GM18508 (cell line): ENCODE results near the gene CSN3.
"Not testable (repeated sequence)": the region's sequence is repeated elsewhere in the genome, so short reads cannot be mapped to it uniquely, and the experiment has no call there.

Experiments
- ATAC-seq: cut with Tn5 transposase; IDR thresholded peaks from one replicate; pipeline ENCODE4 v1.9.1; 2021; ENCODE audit warnings: moderate number of reproducible peaks; ENCODE audit not compliant: insufficient read depth, unreplicated experiment

The CSN3 gene

GRCh38 chr4:70242297-70242696, at the start of gene CSN3:
CSN3 (plus strand) TSS chr4:70242597; CDS start chr4:70244820, 2,223 bp downstream.
- not testable (repeated sequence) for ATAC-seq

- ATAC-seq = no peak
Measured at GRCh38 chr4:70192895-70193294, 49.5 kb upstream of the CSN3 start.

DNA sequence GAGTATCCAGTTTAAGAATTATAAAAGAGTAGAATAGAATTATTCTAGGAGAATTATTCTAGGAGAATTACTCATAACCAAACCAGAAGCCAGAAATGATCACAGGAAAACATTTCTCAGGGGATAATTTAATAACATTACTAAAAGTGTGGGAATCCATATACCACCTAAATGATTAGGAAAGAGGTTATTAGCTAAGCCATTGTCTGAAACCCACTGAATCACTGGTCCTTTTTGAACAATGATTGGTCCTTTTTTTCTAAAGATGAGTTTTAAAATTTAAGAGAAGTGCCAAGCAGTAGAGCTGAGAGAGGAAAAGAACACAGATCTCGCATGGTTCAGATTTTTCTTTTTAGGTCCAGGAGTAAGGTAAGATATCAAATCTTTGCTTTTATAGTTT, 47.0 kb upstream of the CSN3 start, which contains the start of gene ODAM:
TSS of gene ODAM (plus strand) at position 301 of the 400 bp plus-strand sequence. CDS start 819 bp downstream, outside the sequence.
- no peak for ATAC-seq

DNA sequence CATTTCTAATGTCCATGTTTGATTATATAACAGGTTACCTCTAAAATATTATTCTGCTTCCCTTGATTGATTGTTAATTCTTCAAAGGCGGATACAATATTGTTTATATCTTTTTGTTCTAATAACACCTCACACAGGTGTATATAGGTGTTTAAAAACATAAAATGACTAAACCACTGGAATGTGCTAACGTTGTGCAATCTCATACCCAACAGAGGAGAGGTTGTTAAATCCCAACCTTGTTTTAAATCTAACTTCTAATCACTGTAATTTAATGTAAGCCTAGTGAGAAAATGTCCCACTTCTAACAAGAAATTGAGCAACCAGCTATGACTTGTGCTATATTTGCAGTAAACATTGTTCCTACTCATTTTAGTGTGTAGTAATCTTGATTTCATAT, 45.5 kb upstream of the CSN3 start:
- ATAC-seq = no peak

DNA sequence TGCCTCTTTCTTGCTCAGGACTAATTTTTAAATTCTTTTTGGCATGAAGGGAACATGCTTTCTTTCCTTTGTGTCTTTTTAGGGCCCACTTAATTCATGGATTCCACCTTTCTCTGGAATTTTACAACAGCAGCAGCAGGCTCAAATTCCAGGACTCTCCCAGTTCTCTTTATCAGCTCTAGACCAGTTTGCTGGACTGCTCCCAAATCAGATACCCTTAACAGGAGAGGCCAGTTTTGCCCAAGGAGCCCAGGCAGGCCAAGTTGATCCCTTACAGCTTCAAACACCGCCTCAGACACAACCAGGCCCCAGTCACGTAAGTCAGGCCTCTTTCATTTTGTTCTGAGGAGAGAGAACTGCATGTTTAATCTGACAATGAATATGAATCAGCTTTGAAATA, 44.6 kb upstream of the CSN3 start:
- no peak for ATAC-seq

DNA sequence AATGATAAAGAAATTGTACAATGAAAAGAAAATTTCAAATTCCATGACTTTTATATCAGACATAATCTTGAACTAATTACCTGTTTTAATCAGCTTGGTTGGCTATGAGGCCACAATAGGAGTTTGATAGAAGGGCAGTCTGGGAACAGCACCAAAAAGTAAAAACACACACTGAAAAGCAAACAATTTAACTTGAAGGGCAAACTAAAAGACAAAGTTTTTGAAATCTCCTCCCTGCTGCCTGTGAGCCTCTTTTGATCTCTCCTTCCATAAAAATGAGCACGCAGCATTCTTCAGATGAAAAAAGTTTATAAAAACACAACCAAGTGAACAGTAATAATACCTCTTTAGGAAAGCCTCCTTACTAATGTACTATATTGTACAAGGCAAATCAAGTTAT, 38.8 kb upstream of the CSN3 start:
- ATAC-seq = no peak

GRCh38 chr4:70212752-70213151, 29.6 kb upstream of the CSN3 start:
- not testable (repeated sequence) for ATAC-seq

GRCh38 chr4:70216109-70216508, 26.3 kb upstream of the CSN3 start:
- not testable (repeated sequence) for ATAC-seq

DNA sequence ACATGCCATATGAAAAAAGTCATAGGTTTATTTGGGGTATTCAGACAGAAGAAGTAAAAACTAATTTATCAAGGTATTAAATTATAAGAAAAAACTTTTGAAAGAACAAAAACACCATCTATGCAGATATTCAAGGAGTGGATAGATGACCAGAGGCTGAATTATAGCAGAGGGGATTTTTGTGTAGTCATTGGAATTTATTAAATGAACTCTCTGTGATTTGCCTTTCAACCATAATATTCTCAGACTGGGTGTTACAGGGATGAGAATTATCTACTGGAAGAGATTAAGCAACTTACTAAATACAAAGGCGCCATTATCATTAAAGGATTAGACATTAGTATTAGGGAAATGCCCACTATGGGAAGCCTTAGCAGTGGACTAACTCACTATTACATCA, 25.8 kb upstream of the CSN3 start:
- ATAC-seq = not testable (repeated sequence)

- ATAC-seq = not testable (repeated sequence)
Measured at GRCh38 chr4:70221389-70221788, 21.0 kb upstream of the CSN3 start.

DNA sequence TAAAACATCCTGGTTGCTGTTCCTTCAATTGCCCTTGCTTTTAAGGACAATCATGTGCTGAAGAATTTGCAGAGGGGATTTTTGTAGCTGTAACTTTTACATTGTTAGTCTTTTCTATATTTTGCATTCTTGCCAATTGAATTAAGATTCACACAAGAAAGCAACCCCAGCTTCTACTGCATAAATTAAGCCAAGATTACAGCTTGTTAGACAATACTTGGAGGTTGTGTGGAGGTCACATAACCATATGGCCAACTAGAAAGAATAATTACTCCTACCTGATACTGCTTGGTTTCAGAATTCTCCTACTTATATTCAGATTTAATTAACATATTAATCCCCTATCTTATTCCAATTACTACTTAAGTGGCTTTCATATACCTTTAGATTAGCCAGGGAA, 20.6 kb upstream of the CSN3 start:
- not testable (repeated sequence) for ATAC-seq

GRCh38 chr4:70225824-70226223, 16.6 kb upstream of the CSN3 start, which contains the start of gene FDCSP:
FDCSP (plus strand) TSS chr4:70226124; CDS start chr4:70231195, 5,071 bp downstream.
- ATAC-seq = no peak

DNA sequence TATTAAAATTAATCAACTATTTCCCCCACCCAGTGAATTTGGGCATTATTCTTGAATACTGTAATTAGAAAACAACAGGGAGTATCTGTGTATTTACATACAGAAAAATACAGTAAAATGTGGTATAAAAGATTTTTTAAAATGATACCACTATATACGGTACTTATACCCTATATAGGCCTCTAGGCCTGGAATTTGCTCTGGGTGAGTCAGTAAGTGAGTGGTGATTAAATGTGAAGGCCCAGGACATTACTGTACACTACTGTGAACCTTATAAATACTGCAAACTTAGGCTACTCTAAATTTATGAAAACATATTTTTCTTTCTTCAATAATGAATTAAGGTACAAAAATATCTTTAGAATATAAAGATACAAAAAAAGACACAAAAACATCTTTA, 6.3 kb upstream of the CSN3 start:
- no peak for ATAC-seq

DNA sequence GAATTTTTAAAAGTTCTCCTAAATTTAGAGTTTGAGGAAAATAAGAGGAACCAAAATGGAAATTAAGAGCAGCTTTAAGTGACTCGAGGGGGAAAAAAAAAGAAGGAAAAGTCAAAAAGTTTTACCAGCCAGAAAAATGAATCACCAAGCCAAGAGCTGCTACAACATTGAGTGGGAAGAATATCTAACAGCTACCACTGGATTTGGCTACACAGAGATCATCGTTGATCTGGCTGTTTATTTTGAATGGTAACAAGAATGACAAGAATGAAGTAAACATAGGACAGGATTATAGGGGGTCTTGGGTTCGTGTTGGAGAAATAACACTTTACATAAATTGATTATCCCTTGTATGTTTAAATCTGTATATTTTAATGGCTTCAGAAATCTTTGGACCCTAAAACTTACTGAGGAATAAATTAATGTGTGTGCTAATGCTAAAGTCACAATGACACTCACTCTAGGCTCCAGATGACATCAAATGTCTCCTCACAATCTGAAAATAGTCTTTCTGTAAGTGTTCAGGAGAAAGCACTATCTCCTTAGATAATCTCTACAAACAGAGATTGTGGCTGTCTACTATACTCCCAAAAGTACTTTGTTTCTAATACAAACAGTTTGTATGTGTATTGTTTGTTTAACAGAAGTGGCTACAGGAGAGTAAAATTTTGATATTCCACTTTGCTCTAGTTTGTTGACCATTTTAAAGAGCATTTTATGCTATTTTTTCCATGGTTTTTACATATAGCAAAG, 3.1 kb upstream of the CSN3 start:
- no peak for ATAC-seq

DNA sequence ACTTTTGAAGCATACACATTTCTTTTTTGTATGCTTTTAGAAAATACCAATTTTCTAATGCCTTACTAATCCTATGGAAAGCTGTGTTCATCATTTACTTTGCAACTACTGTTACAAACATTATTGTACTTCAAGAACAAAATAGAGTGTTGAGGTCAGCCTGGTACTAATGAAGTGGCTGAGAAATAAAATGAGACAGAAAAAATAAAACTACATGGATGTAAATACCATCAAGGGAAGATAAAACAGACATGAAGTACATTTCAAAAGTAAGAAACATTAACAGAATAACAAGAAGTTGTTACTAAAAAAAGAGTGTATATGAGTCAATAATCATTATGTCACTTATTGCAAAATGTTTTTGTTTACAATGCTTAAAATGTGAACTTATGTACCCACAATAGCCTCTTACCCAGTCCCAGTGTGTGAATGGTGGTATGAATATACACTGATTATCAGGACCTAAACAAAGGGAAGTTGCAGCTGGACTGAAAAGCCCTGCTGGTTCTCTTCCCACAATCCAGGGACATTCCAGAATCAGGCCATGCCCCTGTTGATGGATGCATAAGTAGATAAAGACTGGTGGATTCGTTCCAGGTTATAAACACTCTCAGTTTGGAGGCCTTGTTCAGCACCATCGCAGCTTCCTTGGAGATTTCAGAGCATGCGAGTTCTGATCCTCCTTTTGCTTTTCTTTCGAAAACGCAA, 2.4 kb upstream of the CSN3 start:
- no peak for ATAC-seq

GRCh38 chr4:70243091-70243490, 694 bp downstream of the CSN3 start:
- no peak for ATAC-seq

GRCh38 chr4:70251250-70251944, 9.0 kb downstream of the CSN3 start:
- ATAC-seq = no peak

GRCh38 chr4:70251945-70252277, 9.5 kb downstream of the CSN3 start:
- no peak for ATAC-seq

GRCh38 chr4:70269674-70270073, 27.3 kb downstream of the CSN3 start:
- ATAC-seq = no peak

DNA sequence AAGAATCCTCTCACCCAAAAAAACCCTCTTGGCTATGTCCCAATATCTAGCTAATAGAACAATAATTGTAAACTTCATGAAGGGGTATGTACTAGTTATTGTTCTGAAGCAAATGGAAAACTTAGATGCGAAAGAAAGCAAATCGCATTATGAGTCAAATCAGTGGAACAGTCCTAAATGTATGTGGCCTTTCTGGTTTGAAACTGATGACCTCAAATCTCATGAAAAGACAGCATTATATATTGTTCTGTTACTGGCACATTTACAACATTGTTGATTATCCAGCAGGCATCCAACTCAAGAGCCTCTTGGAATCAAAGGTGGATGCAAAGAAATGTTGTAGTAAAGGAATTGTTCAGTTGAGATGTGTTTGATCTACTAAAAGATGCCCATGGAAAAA, 34.7 kb downstream of the CSN3 start:
- no peak for ATAC-seq

DNA sequence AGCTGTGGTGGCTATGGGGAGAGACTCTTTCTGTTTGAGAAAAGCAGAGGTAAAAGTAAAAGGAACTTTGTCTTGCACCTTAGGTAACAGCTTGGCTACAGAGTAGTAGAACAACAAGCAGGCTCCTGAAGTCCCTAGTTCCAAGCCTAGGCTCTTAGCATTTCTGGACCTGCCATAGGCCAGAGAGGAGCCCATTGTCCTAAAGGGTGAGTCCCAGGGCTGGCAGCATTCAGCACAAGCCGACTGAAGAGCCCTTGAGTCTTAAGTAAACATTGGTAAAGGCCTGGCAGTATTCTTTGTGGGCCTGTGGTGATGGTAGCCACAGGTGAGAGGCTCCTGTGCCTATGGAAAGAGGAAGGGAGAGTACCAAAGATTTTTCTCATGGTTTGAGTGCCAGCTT, 38.2 kb downstream of the CSN3 start:
- ATAC-seq = no peak
